ENCODE measurements around the gene FSTL1. TPM values are rescaled to one million over a fixed set of nuclear protein-coding genes. Genes with fewer than 3 reads are reported as not detected.
A peak's percentile ranks its signal among the peaks of the same experiment; 100 is the strongest.

FSTL1 gene
- total RNA-seq: 241 and 353 TPM in 2 replicates
- polyA plus RNA-seq: 142 and 253 TPM in 2 replicates

GRCh38 chr3:120450600-120451271, at the start of gene FSTL1:
Gene FSTL1, minus strand, starts transcription at chr3:120450992. Its CDS starts 246 bp downstream, at chr3:120450746.
- Histone ChIP-seq H3K27me3 (no peaks in the 10 kb centered on the region), H3K9me3 (ENCODE audit: low read depth) (no peaks in the 10 kb centered on the region), H3K4me3 (peak within 1 kb of the TSS; percentile 98), H3K36me3 (no peaks in the 10 kb centered on the region), H3K27ac (peak within 1 kb of the TSS; percentile 87), H3K4me1 (ENCODE audit: low read depth) (peaks cover 21% of the 10 kb centered on the region)
- no peak for TF ChIP-seq CTCF (IDR thresholded peaks at IDR 0.05; ENCODE audit: low read depth, low read length)
- DNase-seq (ENCODE audit: low read depth in 1 of 2, low spot score in 1 of 2): peak; percentile 81 to 86

- Histone ChIP-seq H3K9me3 (ENCODE audit: low read depth) (no peaks in the 10 kb centered on the region), H3K27ac (no peak overlapping the region), H3K36me3 (no peaks in the 10 kb centered on the region), H3K27me3 (no peaks in the 10 kb centered on the region), H3K4me3 (no peak overlapping the region), H3K4me1 (ENCODE audit: low read depth) (no peaks in the 10 kb centered on the region)
- peak; percentile 42 to 97 for DNase-seq (ENCODE audit: low read depth in 1 of 2, low spot score in 1 of 2)
- TF ChIP-seq CTCF (IDR thresholded peaks at IDR 0.05; ENCODE audit: low read depth, low read length): no peak
Observed at GRCh38 chr3:120498556-120499346, 48.0 kb upstream of the FSTL1 start.

- H3K9me3 ChIP-seq (ENCODE audit: low read depth): no peaks in the 10 kb centered on the region
- DNase-seq (ENCODE audit: low read depth in 1 of 2, low spot score in 1 of 2): no peak
- H3K4me1 ChIP-seq (ENCODE audit: low read depth): no peaks in the 10 kb centered on the region
- H3K4me3 ChIP-seq: no peak overlapping the region
- TF ChIP-seq CTCF (IDR thresholded peaks at IDR 0.05; ENCODE audit: low read depth, low read length): no peak
- H3K36me3 ChIP-seq: no peaks in the 10 kb centered on the region
- H3K27me3 ChIP-seq: no peaks in the 10 kb centered on the region
- H3K27ac ChIP-seq: no peak overlapping the region
Observed at GRCh38 chr3:120497818-120498217, 47.0 kb upstream of the FSTL1 start.

- H3K36me3 ChIP-seq: no peaks in the 10 kb centered on the region
- no peak overlapping the region for H3K4me3 ChIP-seq
- H3K9me3 ChIP-seq (ENCODE audit: low read depth): no peaks in the 10 kb centered on the region
- no peaks in the 10 kb centered on the region for H3K27me3 ChIP-seq
- H3K27ac ChIP-seq: no peak overlapping the region
- TF ChIP-seq CTCF (IDR thresholded peaks at IDR 0.05; ENCODE audit: low read depth, low read length): no peak
- H3K4me1 ChIP-seq (ENCODE audit: low read depth): no peaks in the 10 kb centered on the region
- DNase-seq (ENCODE audit: low read depth in 1 of 2, low spot score in 1 of 2): peak in 1 of 2 donors; percentile 88
Observed at GRCh38 chr3:120497336-120497735, 46.5 kb upstream of the FSTL1 start.

GRCh38 chr3:120496278-120497002, 45.6 kb upstream of the FSTL1 start:
- H3K4me3 ChIP-seq: no peak overlapping the region
- no peaks in the 10 kb centered on the region for H3K9me3 ChIP-seq (ENCODE audit: low read depth)
- H3K27ac ChIP-seq: no peak overlapping the region
- no peak for TF ChIP-seq CTCF (IDR thresholded peaks at IDR 0.05; ENCODE audit: low read depth, low read length)
- no peaks in the 10 kb centered on the region for H3K36me3 ChIP-seq
- H3K27me3 ChIP-seq: no peaks in the 10 kb centered on the region
- H3K4me1 ChIP-seq (ENCODE audit: low read depth): no peaks in the 10 kb centered on the region
- peak in 1 of 2 donors; percentile 59 for DNase-seq (ENCODE audit: low read depth in 1 of 2, low spot score in 1 of 2)

Measured in cardiac muscle cell (in vitro differentiated cells and primary cell).